Tibial artery (tissue), 4 donors: ENCODE results near the gene CRLF1.

Experiments
- DNase-seq, 2 donors: peaks; one replicate each; pipeline ENCODE4 v3.0.0-alpha.2; 2019
- H3K27ac ChIP-seq, 2 donors: fragments of 200-600 bp; sonication (generic) in 1 of 2; 1 replicate in 1 of 2; 2 replicates in 1 of 2; pipeline ENCODE4 v1.5.1; 2018 to 2019; ENCODE audit warnings: mild to moderate bottlenecking in 1 of 2
- H3K27me3 ChIP-seq, 2 donors: fragments of 200-600 bp; sonication (generic) in 1 of 2; one replicate each; pipeline versions ENCODE4 v1.5.1 to v1.6.0; 2016 to 2019
- H3K36me3 ChIP-seq, 3 donors: fragments of 200-600 bp; sonication (generic) in 2 of 3; one replicate each; pipeline ENCODE4 v1.5.1; 2016 to 2019; ENCODE audit warnings: mild to moderate bottlenecking in 2 of 3
- H3K4me1 ChIP-seq, 4 donors: fragments of 200-600 bp; sonication (generic) in 2 of 4; 1 replicate in 3 of 4; 2 replicates in 1 of 4; pipeline ENCODE4 v1.5.1; 2016 to 2019
- H3K4me3 ChIP-seq, 2 donors: fragments of 200-600 bp; sonication (generic) in 1 of 2; 1 replicate in 1 of 2; 2 replicates in 1 of 2; pipeline ENCODE4 v1.5.1; 2018 to 2019; ENCODE audit warnings: mild to moderate bottlenecking in 2 of 2
- H3K9me3 ChIP-seq, 3 donors: fragments of 200-600 bp; sonication (generic) in 1 of 3; one replicate each; pipeline ENCODE4 v1.5.1; 2016 to 2019
- CTCF ChIP-seq, 2 experiments: fragments of 200-600 bp in 1 of 2; fragments of 450-650 bp in 1 of 2; IDR thresholded peaks; one replicate each; pipeline ENCODE4 v1.5.1; 2017 to 2019; ENCODE audit warnings: antibody characterized with exemption in 2 of 2, mild to moderate bottlenecking in 1 of 2, moderate library complexity in 1 of 2
- intact Hi-C: fragments of 100-400 bp; cut with DNase I; formaldehyde crosslinking; loops from one replicate; pipeline ENCODE4 v1.15.0; 2023; ENCODE audit warnings: low total_unique reads

Gene CRLF1

DNA sequence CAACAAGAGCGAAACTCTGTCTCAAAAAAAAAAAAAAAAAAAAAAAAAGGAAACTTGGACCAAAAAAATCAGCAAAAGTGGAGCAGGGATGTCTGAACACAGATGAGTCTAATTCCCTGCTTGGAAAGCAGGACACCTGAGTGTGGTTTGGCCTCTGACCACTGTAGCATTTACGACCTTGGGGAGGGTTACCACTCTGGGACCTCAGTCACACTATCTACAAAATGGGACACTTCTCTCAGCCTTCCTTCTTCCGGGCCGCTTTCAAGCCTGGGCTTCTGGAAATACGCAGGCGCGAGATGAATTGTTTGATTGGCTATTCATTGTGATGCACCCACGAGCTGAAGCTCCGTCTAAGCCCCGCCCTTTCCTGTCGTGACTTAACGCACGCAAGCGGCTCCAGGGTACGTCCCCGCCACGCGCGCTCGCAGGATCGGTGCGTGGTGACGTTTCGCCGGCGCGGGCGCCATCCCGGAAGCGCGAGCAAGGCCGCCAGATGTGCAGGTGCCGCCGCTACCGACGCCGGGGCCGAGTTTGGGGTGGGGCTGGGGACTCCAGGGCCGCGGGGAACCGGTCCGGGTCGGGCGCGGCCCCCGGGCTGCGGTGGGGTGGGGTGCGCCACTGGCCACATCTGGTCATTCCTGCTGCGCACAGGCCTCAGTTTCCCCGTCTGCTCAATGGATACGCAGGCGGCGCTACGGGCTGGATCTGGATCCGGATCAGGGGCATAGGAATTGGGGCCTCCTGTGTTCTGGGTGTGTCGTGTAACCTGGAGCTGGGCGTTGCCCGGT lies 49.0 kb downstream of the CRLF1 start, which contains the start of gene KXD1:
Gene KXD1, plus strand, starts transcription at position 460 of the 791 bp plus-strand sequence. CDS start 4,187 bp downstream, outside the sequence.
- H3K27me3 ChIP-seq: no peaks in the 10 kb centered on the region

DNA sequence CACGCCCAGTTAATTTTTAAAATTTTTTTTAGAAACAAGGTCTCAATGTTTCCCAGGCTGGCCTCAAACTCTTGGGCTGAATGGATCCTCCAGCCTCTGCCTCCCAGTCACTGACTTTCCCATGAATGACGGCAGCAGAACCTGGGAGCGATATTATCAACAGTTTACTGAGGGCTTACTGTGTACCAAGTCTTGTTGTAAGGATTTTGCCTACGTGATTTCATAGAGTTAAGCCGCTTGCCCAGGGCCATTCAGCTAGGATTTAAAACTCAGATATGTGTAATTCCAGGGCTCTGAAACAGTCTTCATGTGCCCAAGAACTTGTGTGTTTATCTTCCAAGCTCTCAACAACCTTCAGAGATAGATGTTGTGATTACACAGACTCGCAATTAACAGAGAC lies 55.0 kb downstream of the CRLF1 start:
- Histone ChIP-seq H3K36me3 (no peaks in the 10 kb centered on the region), H3K27me3 (peaks cover 0 to 4% of the 10 kb centered on the region in 2 donors), H3K27ac (no peak overlapping the region), H3K4me3 (no peak overlapping the region), H3K4me1 (no peaks in the 10 kb centered on the region), H3K9me3 (no peaks in the 10 kb centered on the region)
- intact Hi-C loops: no loop called here
- TF ChIP-seq CTCF (IDR thresholded peaks at IDR 0.05): no peak
- no peak for DNase-seq

More for the DNA sequence above, 49.0 kb downstream of the CRLF1 start, which contains the start of gene KXD1:
- Histone ChIP-seq H3K4me3 (peak within 1 kb of the TSS; percentile 86 to 88), H3K4me1 (peaks cover 0 to 44% (median 22%) of the 10 kb centered on the region in 4 donors), H3K9me3 (no peaks in the 10 kb centered on the region), H3K27ac (peak within 1 kb of the TSS; percentile 95 to 96), H3K36me3 (peaks cover 0 to 6% (median 0%) of the 10 kb centered on the region in 3 donors)
- no peak for TF ChIP-seq CTCF (IDR thresholded peaks at IDR 0.05)
- intact Hi-C loops: no loop called here
- peak; percentile 98 to 99 for DNase-seq

DNA sequence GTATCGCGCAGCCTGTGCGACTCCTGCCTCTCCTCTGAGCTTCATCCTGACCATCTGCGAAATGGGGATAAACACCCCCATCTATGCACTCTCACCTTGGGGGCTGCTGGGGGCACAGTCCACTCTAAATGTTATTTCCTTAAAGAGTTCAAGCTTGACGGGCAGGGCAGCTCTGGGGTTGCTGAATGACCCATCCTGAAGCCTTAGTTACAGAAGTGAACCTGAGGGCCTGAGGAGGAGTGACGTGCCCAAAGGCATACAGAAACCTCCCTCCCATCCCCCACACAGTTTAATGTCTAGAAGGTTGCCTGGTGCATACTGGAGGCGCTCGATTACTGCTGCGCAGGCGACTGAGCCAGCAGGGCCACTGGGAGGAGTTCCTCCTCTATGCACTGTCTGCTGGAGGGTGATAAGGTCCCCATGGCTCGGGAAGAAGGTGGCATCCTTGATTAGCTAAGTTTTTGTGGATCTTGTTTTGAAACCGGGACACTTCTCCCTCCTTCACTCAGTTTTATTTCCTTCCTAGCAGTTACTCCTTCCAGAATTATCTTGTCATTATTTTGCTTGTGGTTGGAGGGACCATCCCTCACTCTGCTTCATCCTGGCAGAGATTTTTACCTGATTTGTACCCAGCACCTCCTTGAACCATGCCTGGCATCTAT lies 62.7 kb downstream of the CRLF1 start:
- Histone ChIP-seq H3K27me3 (peaks cover 0 to 4% of the 10 kb centered on the region in 2 donors), H3K27ac (peak overlapping the region; percentile 92 to 96), H3K4me3 (peak overlapping the region; percentile 95 to 99), H3K4me1 (peaks cover 0 to 27% (median 18%) of the 10 kb centered on the region in 4 donors), H3K36me3 (peaks cover 24 to 28% (median 28%) of the 10 kb centered on the region in 3 donors), H3K9me3 (no peaks in the 10 kb centered on the region)
- TF ChIP-seq CTCF (IDR thresholded peaks at IDR 0.05): no peak
- no peak for DNase-seq
- intact Hi-C loops: no loop called here
